ENCODE results near the gene VENTX.

DNA sequence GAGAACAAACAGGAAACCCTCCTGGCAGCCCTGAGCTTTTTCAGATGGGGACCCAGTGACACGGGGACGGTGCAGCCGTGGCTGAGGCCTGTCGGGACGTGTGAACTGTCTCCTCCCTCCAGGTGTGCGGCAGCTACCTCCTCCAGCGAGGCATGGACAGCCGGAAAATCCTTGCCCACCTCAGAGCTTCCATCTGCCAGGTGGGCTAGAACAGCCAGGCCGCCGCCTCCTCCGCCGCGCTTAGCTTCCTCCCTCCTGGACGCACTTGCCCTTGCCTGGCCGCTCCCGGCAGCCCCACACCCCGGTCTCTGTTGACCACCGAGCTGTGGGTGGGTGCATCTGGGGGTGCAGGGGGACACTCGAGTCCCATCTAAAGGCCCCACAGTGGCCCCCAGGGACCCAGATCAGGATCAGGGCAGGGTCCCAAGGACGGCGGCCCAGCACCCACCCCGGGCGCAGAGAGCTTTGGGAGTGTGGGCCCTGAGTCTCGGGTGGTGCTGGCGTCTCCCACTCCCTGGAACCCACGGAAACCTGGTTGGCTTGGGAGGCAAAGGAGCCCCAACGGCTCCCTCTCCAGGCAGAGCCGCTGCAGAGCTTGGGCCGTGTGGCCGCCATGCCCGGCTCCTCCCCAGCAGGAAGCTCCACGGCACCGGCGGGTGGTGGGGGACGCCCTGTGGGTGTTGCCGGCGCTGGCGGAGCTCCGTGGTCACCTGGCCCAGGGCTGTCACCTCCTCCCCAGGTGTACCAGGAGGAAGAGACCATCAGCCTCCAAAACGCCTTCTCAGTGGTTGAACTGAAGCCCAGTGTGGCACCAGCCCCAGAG lies 40.5 kb upstream of the VENTX start:
- TF ChIP-seq, protein P1, sequence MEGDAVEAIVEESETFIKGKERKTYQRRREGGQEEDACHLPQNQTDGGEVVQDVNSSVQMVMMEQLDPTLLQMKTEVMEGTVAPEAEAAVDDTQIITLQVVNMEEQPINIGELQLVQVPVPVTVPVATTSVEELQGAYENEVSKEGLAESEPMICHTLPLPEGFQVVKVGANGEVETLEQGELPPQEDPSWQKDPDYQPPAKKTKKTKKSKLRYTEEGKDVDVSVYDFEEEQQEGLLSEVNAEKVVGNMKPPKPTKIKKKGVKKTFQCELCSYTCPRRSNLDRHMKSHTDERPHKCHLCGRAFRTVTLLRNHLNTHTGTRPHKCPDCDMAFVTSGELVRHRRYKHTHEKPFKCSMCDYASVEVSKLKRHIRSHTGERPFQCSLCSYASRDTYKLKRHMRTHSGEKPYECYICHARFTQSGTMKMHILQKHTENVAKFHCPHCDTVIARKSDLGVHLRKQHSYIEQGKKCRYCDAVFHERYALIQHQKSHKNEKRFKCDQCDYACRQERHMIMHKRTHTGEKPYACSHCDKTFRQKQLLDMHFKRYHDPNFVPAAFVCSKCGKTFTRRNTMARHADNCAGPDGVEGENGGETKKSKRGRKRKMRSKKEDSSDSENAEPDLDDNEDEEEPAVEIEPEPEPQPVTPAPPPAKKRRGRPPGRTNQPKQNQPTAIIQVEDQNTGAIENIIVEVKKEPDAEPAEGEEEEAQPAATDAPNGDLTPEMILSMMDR (IDR thresholded peaks at IDR 0.05) = no peak
- TF ChIP-seq SP1 (CRISPR knock-in tag; conservative IDR thresholded peaks at IDR 0.05) = no peak
- no peak for TF ChIP-seq ESRRA (CRISPR knock-in tag; IDR thresholded peaks at IDR 0.05; ENCODE audit: borderline replicate concordance)
- TF ChIP-seq TEAD1 (CRISPR knock-in tag; IDR thresholded peaks at IDR 0.05) = no peak
- no peak for TF ChIP-seq TEAD4 (CRISPR knock-in tag; IDR thresholded peaks at IDR 0.05)
- TF ChIP-seq, protein P2, sequence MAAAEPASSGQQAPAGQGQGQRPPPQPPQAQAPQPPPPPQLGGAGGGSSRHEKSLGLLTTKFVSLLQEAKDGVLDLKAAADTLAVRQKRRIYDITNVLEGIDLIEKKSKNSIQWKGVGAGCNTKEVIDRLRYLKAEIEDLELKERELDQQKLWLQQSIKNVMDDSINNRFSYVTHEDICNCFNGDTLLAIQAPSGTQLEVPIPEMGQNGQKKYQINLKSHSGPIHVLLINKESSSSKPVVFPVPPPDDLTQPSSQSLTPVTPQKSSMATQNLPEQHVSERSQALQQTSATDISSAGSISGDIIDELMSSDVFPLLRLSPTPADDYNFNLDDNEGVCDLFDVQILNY (CRISPR knock-in tag; IDR thresholded peaks at IDR 0.05) = no peak
- no peak for TF ChIP-seq TP53 (CRISPR knock-in tag; IDR thresholded peaks at IDR 0.05)
- TF ChIP-seq, protein P3, sequence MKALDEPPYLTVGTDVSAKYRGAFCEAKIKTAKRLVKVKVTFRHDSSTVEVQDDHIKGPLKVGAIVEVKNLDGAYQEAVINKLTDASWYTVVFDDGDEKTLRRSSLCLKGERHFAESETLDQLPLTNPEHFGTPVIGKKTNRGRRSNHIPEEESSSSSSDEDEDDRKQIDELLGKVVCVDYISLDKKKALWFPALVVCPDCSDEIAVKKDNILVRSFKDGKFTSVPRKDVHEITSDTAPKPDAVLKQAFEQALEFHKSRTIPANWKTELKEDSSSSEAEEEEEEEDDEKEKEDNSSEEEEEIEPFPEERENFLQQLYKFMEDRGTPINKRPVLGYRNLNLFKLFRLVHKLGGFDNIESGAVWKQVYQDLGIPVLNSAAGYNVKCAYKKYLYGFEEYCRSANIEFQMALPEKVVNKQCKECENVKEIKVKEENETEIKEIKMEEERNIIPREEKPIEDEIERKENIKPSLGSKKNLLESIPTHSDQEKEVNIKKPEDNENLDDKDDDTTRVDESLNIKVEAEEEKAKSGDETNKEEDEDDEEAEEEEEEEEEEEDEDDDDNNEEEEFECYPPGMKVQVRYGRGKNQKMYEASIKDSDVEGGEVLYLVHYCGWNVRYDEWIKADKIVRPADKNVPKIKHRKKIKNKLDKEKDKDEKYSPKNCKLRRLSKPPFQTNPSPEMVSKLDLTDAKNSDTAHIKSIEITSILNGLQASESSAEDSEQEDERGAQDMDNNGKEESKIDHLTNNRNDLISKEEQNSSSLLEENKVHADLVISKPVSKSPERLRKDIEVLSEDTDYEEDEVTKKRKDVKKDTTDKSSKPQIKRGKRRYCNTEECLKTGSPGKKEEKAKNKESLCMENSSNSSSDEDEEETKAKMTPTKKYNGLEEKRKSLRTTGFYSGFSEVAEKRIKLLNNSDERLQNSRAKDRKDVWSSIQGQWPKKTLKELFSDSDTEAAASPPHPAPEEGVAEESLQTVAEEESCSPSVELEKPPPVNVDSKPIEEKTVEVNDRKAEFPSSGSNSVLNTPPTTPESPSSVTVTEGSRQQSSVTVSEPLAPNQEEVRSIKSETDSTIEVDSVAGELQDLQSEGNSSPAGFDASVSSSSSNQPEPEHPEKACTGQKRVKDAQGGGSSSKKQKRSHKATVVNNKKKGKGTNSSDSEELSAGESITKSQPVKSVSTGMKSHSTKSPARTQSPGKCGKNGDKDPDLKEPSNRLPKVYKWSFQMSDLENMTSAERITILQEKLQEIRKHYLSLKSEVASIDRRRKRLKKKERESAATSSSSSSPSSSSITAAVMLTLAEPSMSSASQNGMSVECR (CRISPR knock-in tag; IDR thresholded peaks at IDR 0.05; ENCODE audit: borderline replicate concordance) = no peak
- TF ChIP-seq, protein P4, sequence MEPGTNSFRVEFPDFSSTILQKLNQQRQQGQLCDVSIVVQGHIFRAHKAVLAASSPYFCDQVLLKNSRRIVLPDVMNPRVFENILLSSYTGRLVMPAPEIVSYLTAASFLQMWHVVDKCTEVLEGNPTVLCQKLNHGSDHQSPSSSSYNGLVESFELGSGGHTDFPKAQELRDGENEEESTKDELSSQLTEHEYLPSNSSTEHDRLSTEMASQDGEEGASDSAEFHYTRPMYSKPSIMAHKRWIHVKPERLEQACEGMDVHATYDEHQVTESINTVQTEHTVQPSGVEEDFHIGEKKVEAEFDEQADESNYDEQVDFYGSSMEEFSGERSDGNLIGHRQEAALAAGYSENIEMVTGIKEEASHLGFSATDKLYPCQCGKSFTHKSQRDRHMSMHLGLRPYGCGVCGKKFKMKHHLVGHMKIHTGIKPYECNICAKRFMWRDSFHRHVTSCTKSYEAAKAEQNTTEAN (CRISPR knock-in tag; IDR thresholded peaks at IDR 0.05) = no peak
